K562 (cell line): Measurements from ENCODE around the gene CT47B1. TPM values are rescaled to one million over a fixed set of nuclear protein-coding genes. Genes with fewer than 3 reads are reported as not detected.

ENCODE experiments used
- ATAC-seq: fragments of 200-7000 bp; cut with Tn5 transposase; 3 replicates; pipeline ENCODE4 v1.9.1; 2020; ENCODE audit warnings: moderate library complexity
- BruUV-seq: library from RNA; stranded (reverse); fragments of 400-500 nt; replicated peaks from 2 replicates; lab custom pipeline; 2021; lab: Mats Ljungman, UMichigan
- CTCF ChIA-PET: fragments of 300-600 bp; formaldehyde crosslinking; extraction: SDS; loops from one replicate; lab custom pipeline; 2021; ENCODE audit warnings: low intra/inter-chr PET ratio; lab: Yijun Ruan, JAX
- POLR2A ChIA-PET: fragments of 300-600, 350-650 bp; sonication (Branson Sonifier 250); formaldehyde crosslinking; extraction: SDS; loops from one replicate; lab custom pipeline; 2021; ENCODE audit warnings: antibody characterized with exemption, inconsistent platforms; lab: Yijun Ruan, JAX
- DNase-seq, 4 experiments: peaks; one replicate each; pipeline versions ENCODE4 v3.0.0 to v3.0.0-alpha.2; 2011 to 2018; ENCODE audit warnings: low spot score in 3 of 4, mixed read lengths in 3 of 4; ENCODE audit errors: extremely low read depth in 1 of 4
- FAIRE-seq: peaks from 2 replicates; lab custom pipeline; 2011; peaks lifted over from hg19 to GRCh38; lab: Jason Lieb, UNC
- H2AFZ ChIP-seq: 2 replicates; pipeline ENCODE4 v1.6.0; 2011; ENCODE audit warnings: low read depth, low read length, control low read depth, inconsistent platforms
- H3K27ac ChIP-seq: fragments of 200-600 bp; 3 replicates; pipeline ENCODE4 v1.8.0; 2011; ENCODE audit warnings: low read depth, mild to moderate bottlenecking, control low read depth, inconsistent platforms, low read length, moderate library complexity, mixed read lengths; ENCODE audit errors: extremely low read depth
- H3K27me3 ChIP-seq, 2 experiments: fragments of 300-600 bp in 1 of 2; 2 replicates in 1 of 2; 3 replicates in 1 of 2; pipeline versions ENCODE4 v1.6.0 to v1.8.0; 2011; ENCODE audit warnings: inconsistent platforms in 2 of 2, low read length in 2 of 2, mild to moderate bottlenecking in 1 of 2, mixed read lengths in 1 of 2, moderate library complexity in 1 of 2; ENCODE audit not compliant: control insufficient read depth in 2 of 2, insufficient read depth in 2 of 2
- H3K36me3 ChIP-seq: fragments of 300-600 bp; 3 replicates; pipeline ENCODE4 v1.8.0; 2011; ENCODE audit warnings: mild to moderate bottlenecking, low read length, inconsistent platforms; ENCODE audit not compliant: control insufficient read depth, insufficient read depth
- H3K4me1 ChIP-seq, 2 experiments: fragments of 200-600 bp in 1 of 2; replicated peaks in 1 of 2; 2 replicates in 1 of 2; 3 replicates in 1 of 2; pipeline versions ENCODE4 v1.5.1 to v1.8.0; 2011; ENCODE audit warnings: inconsistent platforms in 2 of 2, low read length in 2 of 2, mild to moderate bottlenecking in 1 of 2, mixed read lengths in 1 of 2, moderate library complexity in 1 of 2; ENCODE audit not compliant: control insufficient read depth in 2 of 2, insufficient read depth in 2 of 2
- H3K4me2 ChIP-seq: 2 replicates; pipeline ENCODE4 v1.6.1; 2011; ENCODE audit warnings: low read length, control low read depth, inconsistent platforms, mixed read lengths; ENCODE audit not compliant: insufficient read depth
- H3K4me3 ChIP-seq: fragments of 200-600 bp; sonication (generic), shearing (Covaris generic); 2 replicates; pipeline ENCODE4 v1.5.1; 2016; ENCODE audit warnings: control low read depth, inconsistent platforms
- H3K79me2 ChIP-seq: fragments of 200-600 bp; 3 replicates; pipeline ENCODE4 v1.8.0; 2011; ENCODE audit warnings: low read length, inconsistent platforms; ENCODE audit not compliant: control insufficient read depth, insufficient read depth
- H3K9ac ChIP-seq, 2 experiments: 2 replicates each; pipeline versions ENCODE4 v1.6.0 to v1.6.1; 2011; ENCODE audit warnings: low read depth in 2 of 2, low read length in 2 of 2, control low read depth in 1 of 2, inconsistent platforms in 1 of 2, mild to moderate bottlenecking in 1 of 2, mixed read lengths in 1 of 2; ENCODE audit not compliant: insufficient read depth in 1 of 2
- H3K9me1 ChIP-seq: one replicate; pipeline ENCODE4 v1.6.0; 2011; ENCODE audit warnings: inconsistent platforms, mild to moderate bottlenecking, low read length, moderate library complexity; ENCODE audit not compliant: control insufficient read depth, insufficient read depth
- H3K9me3 ChIP-seq: replicated peaks from 2 replicates; pipeline ENCODE4 v1.5.1; 2011; ENCODE audit warnings: low read depth, low read length, inconsistent platforms; ENCODE audit not compliant: control insufficient read depth, insufficient read depth
- H4K20me1 ChIP-seq: replicated peaks from 2 replicates; pipeline ENCODE4 v1.6.1; 2011; ENCODE audit warnings: low read length, inconsistent platforms, mixed read lengths; ENCODE audit not compliant: control insufficient read depth, insufficient read depth
- AFF4 ChIP-seq: sonication (generic); formaldehyde crosslinking; IDR thresholded peaks from 2 replicates; pipeline ENCODE4 v1.8.0; 2023; ENCODE audit warnings: mild to moderate bottlenecking, missing genetic modification reagents
- RHOXF2B ChIP-seq: fragments of 250-450 bp; sonication (Bioruptor Pico); conservative IDR thresholded peaks from 2 replicates; pipeline ENCODE4 v1.5.1; 2021
- SMAD4 ChIP-seq: fragments of 250-450 bp; sonication (Bioruptor Pico); conservative IDR thresholded peaks from 2 replicates; pipeline ENCODE4 v1.8.0; 2021; ENCODE audit warnings: inconsistent platforms, mild to moderate bottlenecking, moderate library complexity
- SP2 ChIP-seq: IDR thresholded peaks from 2 replicates; pipeline ENCODE4 v1.6.1; 2011; ENCODE audit warnings: mild to moderate bottlenecking, low read depth, low read length, moderate library complexity; ENCODE audit not compliant: poor library complexity, severe bottlenecking; ENCODE audit errors: extremely low read depth
- WGBS: fragments of 100-300 bp; shearing (Covaris generic); methylation state at CpG from one replicate; pipeline ENCODE4 v1.1.6; 2016; ENCODE audit warnings: low coverage, mixed read lengths; ENCODE audit not compliant: insufficient coverage; ENCODE audit errors: missing lambda C conversion rate; 5-methylcytosine and 5-hydroxymethylcytosine counted together
- in situ Hi-C: fragments of 300-500 bp; cut with MboI; formaldehyde crosslinking; loops from 4 replicates; pipeline ENCODE4 v1.15.0; 2018; ENCODE audit warnings: inconsistent platforms, mixed read lengths
- intact Hi-C: fragments of 100-400 bp; cut with micrococcal nuclease; formaldehyde crosslinking; loops from 2 replicates; pipeline ENCODE4 v1.14.2; 2022
- polyA plus RNA-seq, 8 experiments: library from polyadenylated mRNA; depleted of rRNA in 4 of 8; stranded (reverse) in 5 of 8; unstranded in 3 of 8; fragments of >200 nt; fragmentation: Nextera tagmentation in 2 of 8; fragmentation: Illumina TruSeq in 1 of 8; extraction: Ambion mirVana in 2 of 8; extraction: Trizol in 1 of 8; gene quantifications; 2 replicates each; pipeline versions ENCODE4 v1.2.1 to v1.2.3, GENCODE V29; 2011 to 2014; ENCODE audit warnings: inconsistent platforms in 1 of 8, missing spikeins in 1 of 8
- total RNA-seq, 7 experiments: library from RNA; depleted of rRNA in 6 of 7; stranded (reverse); fragments of >200 nt in 6 of 7; fragmentation: Illumina TruSeq in 2 of 7; extraction: Trizol in 2 of 7; gene quantifications; 2 replicates each; pipeline versions ENCODE4 v1.2.1 to v1.2.3, GENCODE V29; 2011 to 2021; ENCODE audit warnings: low replicate concordance in 1 of 7
- TF ChIP-seq, protein P1 (sequence below): fragments of 450-650 bp; IDR thresholded peaks from one replicate; pipeline ENCODE4 v1.6.1; 2018; ENCODE audit warnings: mild to moderate bottlenecking, moderate library complexity; ENCODE audit not compliant: partially characterized antibody
- TF ChIP-seq, protein P2 (sequence below): sonication (generic); formaldehyde crosslinking; IDR thresholded peaks from 2 replicates; pipeline ENCODE4 v1.8.0; 2022; ENCODE audit warnings: missing genetic modification reagents, mild to moderate bottlenecking, borderline replicate concordance

The CT47B1 gene
- total and polyA plus RNA-seq, 9 of the 15 experiments (the other 6 are each of a cell fraction or from before 2014, with no cell fraction given), result 0.25 to 1.0 (median 0.62) TPM; not detected in 6

- no peak overlapping the region for H3K9ac ChIP-seq
- no peak overlapping the region for H2AFZ ChIP-seq
- ATAC-seq, result no peak
- DNase-seq, result no peak
- no peaks in the 10 kb centered on the region for H3K79me2 ChIP-seq
- intact Hi-C loops (no loop called here), in situ Hi-C loops (loop anchor here (25.0 kb wide), 1 partner anchor 87 kb away; the partner anchor contains the start of genes CT47A4, CT47A5, CT47A6 and CT47A7)
- no peak overlapping the region for H3K27ac ChIP-seq
- no TSS peak for BruUV-seq
- 0% methylated on average over 4 of the region's 61 CpGs for WGBS
- no peaks in the 10 kb centered on the region for H3K9me1 ChIP-seq
- H3K4me1 ChIP-seq, result no peaks in the 10 kb centered on the region
- peaks cover 0 to 9% of the 10 kb centered on the region in 2 experiments; a peak in 1 of 5 replicates for H3K27me3 ChIP-seq
- H3K36me3 ChIP-seq, result no peaks in the 10 kb centered on the region
- no peaks in the 10 kb centered on the region for H4K20me1 ChIP-seq
- CTCF ChIA-PET, result no interaction called here
- no peak overlapping the region for H3K4me2 ChIP-seq
- TF ChIP-seq SMAD4 (no peak), SP2 (no peak), RHOXF2B (no peak), AFF4 (CRISPR knock-in tag) (no peak)
- TF ChIP-seq, protein P1, sequence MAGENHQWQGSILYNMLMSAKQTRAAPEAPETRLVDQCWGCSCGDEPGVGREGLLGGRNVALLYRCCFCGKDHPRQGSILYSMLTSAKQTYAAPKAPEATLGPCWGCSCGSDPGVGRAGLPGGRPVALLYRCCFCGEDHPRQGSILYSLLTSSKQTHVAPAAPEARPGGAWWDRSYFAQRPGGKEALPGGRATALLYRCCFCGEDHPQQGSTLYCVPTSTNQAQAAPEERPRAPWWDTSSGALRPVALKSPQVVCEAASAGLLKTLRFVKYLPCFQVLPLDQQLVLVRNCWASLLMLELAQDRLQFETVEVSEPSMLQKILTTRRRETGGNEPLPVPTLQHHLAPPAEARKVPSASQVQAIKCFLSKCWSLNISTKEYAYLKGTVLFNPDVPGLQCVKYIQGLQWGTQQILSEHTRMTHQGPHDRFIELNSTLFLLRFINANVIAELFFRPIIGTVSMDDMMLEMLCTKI, result no peak
- TF ChIP-seq, protein P2, sequence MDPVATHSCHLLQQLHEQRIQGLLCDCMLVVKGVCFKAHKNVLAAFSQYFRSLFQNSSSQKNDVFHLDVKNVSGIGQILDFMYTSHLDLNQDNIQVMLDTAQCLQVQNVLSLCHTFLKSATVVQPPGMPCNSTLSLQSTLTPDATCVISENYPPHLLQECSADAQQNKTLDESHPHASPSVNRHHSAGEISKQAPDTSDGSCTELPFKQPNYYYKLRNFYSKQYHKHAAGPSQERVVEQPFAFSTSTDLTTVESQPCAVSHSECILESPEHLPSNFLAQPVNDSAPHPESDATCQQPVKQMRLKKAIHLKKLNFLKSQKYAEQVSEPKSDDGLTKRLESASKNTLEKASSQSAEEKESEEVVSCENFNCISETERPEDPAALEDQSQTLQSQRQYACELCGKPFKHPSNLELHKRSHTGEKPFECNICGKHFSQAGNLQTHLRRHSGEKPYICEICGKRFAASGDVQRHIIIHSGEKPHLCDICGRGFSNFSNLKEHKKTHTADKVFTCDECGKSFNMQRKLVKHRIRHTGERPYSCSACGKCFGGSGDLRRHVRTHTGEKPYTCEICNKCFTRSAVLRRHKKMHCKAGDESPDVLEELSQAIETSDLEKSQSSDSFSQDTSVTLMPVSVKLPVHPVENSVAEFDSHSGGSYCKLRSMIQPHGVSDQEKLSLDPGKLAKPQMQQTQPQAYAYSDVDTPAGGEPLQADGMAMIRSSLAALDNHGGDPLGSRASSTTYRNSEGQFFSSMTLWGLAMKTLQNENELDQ (CRISPR knock-in tag), result no peak
- FAIRE-seq, result no peak
- H3K9me3 ChIP-seq, result no peaks in the 10 kb centered on the region
- no peak overlapping the region for H3K4me3 ChIP-seq
- POLR2A ChIA-PET, result no interaction called here
Observed at GRCh38 chrX:120874678-120875557, 748 bp downstream of the CT47B1 start.
